Neural progenitor cell (in vitro differentiated cells): ENCODE data around the gene FBXO4.

Experiments used
- CTCF ChIP-seq: fragments of 200-600 bp; sonication (generic); IDR thresholded peaks from 2 replicates; pipeline ENCODE4 v1.5.1; 2017; ENCODE audit warnings: antibody characterized with exemption, mild to moderate bottlenecking
- EZH2 ChIP-seq: fragments of 200-600 bp; sonication (generic); IDR thresholded peaks from 2 replicates; pipeline ENCODE4 v1.6.1; 2017; ENCODE audit warnings: antibody characterized with exemption, mild to moderate bottlenecking, moderate library complexity
- EZH2phosphoT487 ChIP-seq: fragments of 200-600 bp; sonication (generic); IDR thresholded peaks from 2 replicates; pipeline ENCODE4 v1.6.1; 2017; ENCODE audit warnings: antibody characterized with exemption

- TF ChIP-seq CTCF = no peak
- TF ChIP-seq EZH2 = no peak
- no peak for TF ChIP-seq EZH2phosphoT487
These were observed 33.9 kb upstream of the FBXO4 start for GRCh38 chr5:41891066-41891707.
